ENCODE results near the gene FAM13A. TPM values are rescaled to one million over a fixed set of nuclear protein-coding genes. Genes with fewer than 3 reads are reported as not detected.

FAM13A gene
- total RNA-seq, 4 donors from 2014 or later: 58.6 to 365 (median 71.2) TPM

GRCh38 chr4:88780389-88780788 is 276.6 kb downstream of the FAM13A start:
- no peak overlapping the region for H3K27ac ChIP-seq
- TF ChIP-seq CTCF (IDR thresholded peaks at IDR 0.05): no peak
- no peak for TF ChIP-seq EP300 (IDR thresholded peaks at IDR 0.05)
- no peak for TF ChIP-seq POLR2A (IDR thresholded peaks at IDR 0.05)
- TF ChIP-seq POLR2AphosphoS5 (IDR thresholded peaks at IDR 0.05): no peak
- no peaks in the 10 kb centered on the region for H3K27me3 ChIP-seq
- no peak for DNase-seq (ENCODE audit: low spot score in 2 of 2)
- no peaks in the 10 kb centered on the region for H3K4me1 ChIP-seq
- peaks cover 51% of the 10 kb centered on the region for H3K36me3 ChIP-seq
- WGBS: 100% methylated on average over 1 of the region's 1 CpG
- no peak overlapping the region for H3K4me3 ChIP-seq
- no peaks in the 10 kb centered on the region for H3K9me3 ChIP-seq

- Histone ChIP-seq H3K27me3 (no peaks in the 10 kb centered on the region), H3K9me3 (no peaks in the 10 kb centered on the region), H3K27ac (no peak overlapping the region), H3K4me1 (no peaks in the 10 kb centered on the region), H3K36me3 (peaks cover 52% of the 10 kb centered on the region), H3K4me3 (no peak overlapping the region)
- WGBS: 72% methylated on average over 3 of the region's 3 CpGs
- no peak for DNase-seq (ENCODE audit: low spot score in 2 of 2)
- TF ChIP-seq POLR2AphosphoS5 (IDR thresholded peaks at IDR 0.05): no peak
- TF ChIP-seq CTCF (IDR thresholded peaks at IDR 0.05): no peak
- TF ChIP-seq POLR2A (IDR thresholded peaks at IDR 0.05): no peak
- no peak for TF ChIP-seq EP300 (IDR thresholded peaks at IDR 0.05)
Observed at GRCh38 chr4:88779431-88779830, 277.6 kb downstream of the FAM13A start.

- WGBS: 90% methylated on average over 2 of the region's 2 CpGs
- H3K4me1 ChIP-seq: no peaks in the 10 kb centered on the region
- no peak for DNase-seq (ENCODE audit: low spot score in 2 of 2)
- H3K36me3 ChIP-seq: peaks cover 26% of the 10 kb centered on the region
- TF ChIP-seq POLR2A (IDR thresholded peaks at IDR 0.05) (no peak), EP300 (IDR thresholded peaks at IDR 0.05) (no peak), CTCF (IDR thresholded peaks at IDR 0.05) (no peak), POLR2AphosphoS5 (IDR thresholded peaks at IDR 0.05) (no peak)
- H3K27ac ChIP-seq: no peak overlapping the region
- H3K27me3 ChIP-seq: no peaks in the 10 kb centered on the region
- H3K4me3 ChIP-seq: no peak overlapping the region
- H3K9me3 ChIP-seq: no peaks in the 10 kb centered on the region
Observed at GRCh38 chr4:88775529-88775928, 281.5 kb downstream of the FAM13A start.

GRCh38 chr4:88775026-88775425 is 282.0 kb downstream of the FAM13A start:
- Histone ChIP-seq H3K4me3 (no peak overlapping the region), H3K27ac (no peak overlapping the region), H3K9me3 (no peaks in the 10 kb centered on the region), H3K27me3 (no peaks in the 10 kb centered on the region), H3K36me3 (peaks cover 24% of the 10 kb centered on the region), H3K4me1 (no peaks in the 10 kb centered on the region)
- no peak for DNase-seq (ENCODE audit: low spot score in 2 of 2)
- no peak for TF ChIP-seq CTCF (IDR thresholded peaks at IDR 0.05)
- TF ChIP-seq POLR2A (IDR thresholded peaks at IDR 0.05): no peak
- no peak for TF ChIP-seq POLR2AphosphoS5 (IDR thresholded peaks at IDR 0.05)
- TF ChIP-seq EP300 (IDR thresholded peaks at IDR 0.05): no peak
- WGBS: 95% methylated on average over 1 of the region's 1 CpG

GRCh38 chr4:88771883-88772450 is 285.0 kb downstream of the FAM13A start:
- Histone ChIP-seq H3K4me3 (no peak overlapping the region), H3K27ac (no peak overlapping the region), H3K4me1 (no peaks in the 10 kb centered on the region), H3K27me3 (no peaks in the 10 kb centered on the region), H3K36me3 (peaks cover 9% of the 10 kb centered on the region), H3K9me3 (no peaks in the 10 kb centered on the region)
- WGBS: 79% methylated on average over 4 of the region's 4 CpGs
- TF ChIP-seq CTCF (IDR thresholded peaks at IDR 0.05) (no peak), EP300 (IDR thresholded peaks at IDR 0.05) (no peak), POLR2A (IDR thresholded peaks at IDR 0.05) (no peak), POLR2AphosphoS5 (IDR thresholded peaks at IDR 0.05) (no peak)
- DNase-seq (ENCODE audit: low spot score in 2 of 2): no peak

All from suprapubic skin (tissue), 4 donors.